ENCODE measurements around the gene ARHGEF40. TPM values are rescaled to one million over a fixed set of nuclear protein-coding genes. Genes with fewer than 3 reads are reported as not detected.

ARHGEF40 gene
- total RNA-seq, 1 donor from 2014 or later = 57.3 TPM

DNA sequence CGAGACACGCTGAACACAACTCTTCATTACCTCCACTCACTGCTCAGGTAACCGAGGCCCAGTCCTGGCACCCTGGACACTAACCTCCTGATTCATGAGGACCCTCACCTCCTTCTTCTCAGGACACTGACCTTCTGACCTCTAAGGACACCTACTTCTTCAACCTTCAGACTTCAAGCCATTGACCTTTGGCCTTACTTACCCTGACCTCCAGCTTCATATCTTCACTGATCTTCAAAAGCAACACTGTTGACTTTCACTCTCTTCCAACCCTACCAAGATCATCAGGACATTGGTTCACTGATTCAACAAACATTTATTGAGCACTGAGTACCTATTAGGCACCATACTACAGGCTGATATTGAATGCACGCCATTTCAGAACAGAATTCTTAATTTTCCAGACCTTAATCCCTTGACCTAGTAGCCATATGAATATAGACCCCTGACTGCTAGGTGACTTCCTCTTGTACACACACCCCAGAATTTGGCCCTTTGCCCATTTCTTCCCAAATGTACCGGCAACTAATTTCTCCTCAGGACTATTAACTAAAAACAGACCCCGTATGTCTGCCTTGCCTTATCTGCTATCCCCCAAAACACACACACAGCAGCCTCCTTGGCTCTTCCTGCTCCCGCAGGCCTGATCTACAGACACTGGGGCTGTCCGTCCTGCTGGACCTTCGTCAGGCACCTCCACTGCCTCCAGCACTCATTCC, 5.8 kb downstream of the ARHGEF40 start:
- DNase-seq (ENCODE audit: low spot score, unreplicated experiment) = no peak
- H3K27ac Mint-ChIP-seq = no peak overlapping the region
- no peak overlapping the region for H3K4me3 Mint-ChIP-seq (ENCODE audit: low read depth)
- no peak for TF ChIP-seq CTCF (IDR thresholded peaks at IDR 0.05; ENCODE audit: unreplicated experiment)
- H3K36me3 Mint-ChIP-seq (ENCODE audit: insufficient read depth) = peaks cover 29% of the 10 kb centered on the region
- H3K27me3 Mint-ChIP-seq = no peaks in the 10 kb centered on the region
- H3K4me1 Mint-ChIP-seq (ENCODE audit: low read depth) = peaks cover 11% of the 10 kb centered on the region
- no peaks in the 10 kb centered on the region for H3K9me3 Mint-ChIP-seq (ENCODE audit: low read depth)

GRCh38 chr14:21077672-21078071, 7.6 kb downstream of the ARHGEF40 start:
- H3K27ac Mint-ChIP-seq = no peak overlapping the region
- no peak for DNase-seq (ENCODE audit: low spot score, unreplicated experiment)
- no peaks in the 10 kb centered on the region for H3K4me1 Mint-ChIP-seq (ENCODE audit: low read depth)
- peaks cover 32% of the 10 kb centered on the region for H3K36me3 Mint-ChIP-seq (ENCODE audit: insufficient read depth)
- no peak for TF ChIP-seq CTCF (IDR thresholded peaks at IDR 0.05; ENCODE audit: unreplicated experiment)
- no peaks in the 10 kb centered on the region for H3K9me3 Mint-ChIP-seq (ENCODE audit: low read depth)
- H3K27me3 Mint-ChIP-seq = no peaks in the 10 kb centered on the region
- H3K4me3 Mint-ChIP-seq (ENCODE audit: low read depth) = no peak overlapping the region

GRCh38 chr14:21078287-21078686, 8.2 kb downstream of the ARHGEF40 start:
- no peak overlapping the region for H3K27ac Mint-ChIP-seq
- no peaks in the 10 kb centered on the region for H3K9me3 Mint-ChIP-seq (ENCODE audit: low read depth)
- peaks cover 32% of the 10 kb centered on the region for H3K36me3 Mint-ChIP-seq (ENCODE audit: insufficient read depth)
- no peak for TF ChIP-seq CTCF (IDR thresholded peaks at IDR 0.05; ENCODE audit: unreplicated experiment)
- no peaks in the 10 kb centered on the region for H3K4me1 Mint-ChIP-seq (ENCODE audit: low read depth)
- DNase-seq (ENCODE audit: low spot score, unreplicated experiment) = no peak
- no peaks in the 10 kb centered on the region for H3K27me3 Mint-ChIP-seq
- H3K4me3 Mint-ChIP-seq (ENCODE audit: low read depth) = no peak overlapping the region

DNA sequence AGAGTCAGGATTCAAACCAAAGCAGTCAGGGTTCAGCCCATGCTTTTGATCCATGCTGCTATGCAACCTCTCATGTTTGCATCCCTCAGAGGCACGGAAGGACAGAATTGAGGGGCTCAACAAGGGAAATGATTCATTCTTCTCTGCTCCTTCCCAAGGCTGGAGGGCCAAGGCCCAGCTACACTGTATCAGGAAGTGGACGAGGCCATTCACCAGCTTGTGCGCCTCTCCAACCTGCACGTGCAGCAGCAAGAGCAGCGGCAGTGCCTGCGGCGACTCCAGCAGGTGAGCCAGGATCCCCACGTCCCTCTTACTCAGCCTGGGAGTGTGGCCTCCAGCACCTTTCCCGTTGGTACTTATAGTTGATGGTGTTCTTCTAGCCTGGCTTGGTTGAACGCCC, 8.6 kb downstream of the ARHGEF40 start:
- no peak for DNase-seq (ENCODE audit: low spot score, unreplicated experiment)
- no peak overlapping the region for H3K27ac Mint-ChIP-seq
- no peak for TF ChIP-seq CTCF (IDR thresholded peaks at IDR 0.05; ENCODE audit: unreplicated experiment)
- H3K4me3 Mint-ChIP-seq (ENCODE audit: low read depth) = no peak overlapping the region
- H3K36me3 Mint-ChIP-seq (ENCODE audit: insufficient read depth) = peaks cover 30% of the 10 kb centered on the region
- H3K4me1 Mint-ChIP-seq (ENCODE audit: low read depth) = no peaks in the 10 kb centered on the region
- H3K9me3 Mint-ChIP-seq (ENCODE audit: low read depth) = no peaks in the 10 kb centered on the region
- no peaks in the 10 kb centered on the region for H3K27me3 Mint-ChIP-seq

GRCh38 chr14:21081521-21082142, 11.5 kb downstream of the ARHGEF40 start:
- Mint-ChIP-seq H3K4me1 (ENCODE audit: low read depth) (no peaks in the 10 kb centered on the region), H3K27ac (no peak overlapping the region), H3K36me3 (ENCODE audit: insufficient read depth) (peaks cover 36% of the 10 kb centered on the region), H3K27me3 (no peaks in the 10 kb centered on the region), H3K9me3 (ENCODE audit: low read depth) (no peaks in the 10 kb centered on the region), H3K4me3 (ENCODE audit: low read depth) (no peak overlapping the region)
- no peak for TF ChIP-seq CTCF (IDR thresholded peaks at IDR 0.05; ENCODE audit: unreplicated experiment)
- no peak for DNase-seq (ENCODE audit: low spot score, unreplicated experiment)
